Measurements from ENCODE around the gene C6orf89. TPM values are rescaled to one million over a fixed set of nuclear protein-coding genes. Genes with fewer than 3 reads are reported as not detected.
"Not testable (repeated sequence)": the region's sequence is repeated elsewhere in the genome, so short reads cannot be mapped to it uniquely, and the experiment has no call there.

C6orf89 gene
- total and polyA plus RNA-seq, 3 experiments from 2014 or later, result 37.4 to 51.6 (median 40.0) TPM

- H3K4me3 ChIP-seq (ENCODE audit: low read length), result no peak overlapping the region
- no peaks in the 10 kb centered on the region for H3K9me3 ChIP-seq (ENCODE audit: low read length)
- no peaks in the 10 kb centered on the region for H3K36me3 Mint-ChIP-seq
- no peak overlapping the region for H3K27ac ChIP-seq (ENCODE audit: low read depth, low read length)
- peaks cover 15 to 23% (median 21%) of the 10 kb centered on the region in 3 donors for H3K4me1 Mint-ChIP-seq
- H3K9me3 Mint-ChIP-seq, result no peaks in the 10 kb centered on the region
- peaks cover 3% of the 10 kb centered on the region in 2 donors for H3K27me3 Mint-ChIP-seq
- peaks cover 13% of the 10 kb centered on the region for H3K4me1 ChIP-seq (ENCODE audit: insufficient read depth, low read length)
- ChIA-PET CTCF (interaction anchor here (1.2 to 1.5 kb wide), 2 partner anchors 8 to 63 kb away, joined by 3 to 6 read pairs; no protein-coding TSS in a partner anchor), POLR2A (no interaction called here)
- H3K36me3 ChIP-seq (ENCODE audit: insufficient read depth, low read length), result no peaks in the 10 kb centered on the region
- peak; percentile 20 to 68 (median 25) for DNase-seq
- peak overlapping the region in 6 of 8 donors; percentile 3 to 52 (median 18) for H3K27ac Mint-ChIP-seq
- no peaks in the 10 kb centered on the region for H3K27me3 ChIP-seq (ENCODE audit: insufficient read depth, low read length, poor library complexity, severe bottlenecking)
- H3K4me3 Mint-ChIP-seq, result peak overlapping the region in 5 of 7 donors; percentile 31 to 48 (median 43)
Observed at GRCh38 chr6:36947570-36948351, 62.0 kb downstream of the C6orf89 start.

DNA sequence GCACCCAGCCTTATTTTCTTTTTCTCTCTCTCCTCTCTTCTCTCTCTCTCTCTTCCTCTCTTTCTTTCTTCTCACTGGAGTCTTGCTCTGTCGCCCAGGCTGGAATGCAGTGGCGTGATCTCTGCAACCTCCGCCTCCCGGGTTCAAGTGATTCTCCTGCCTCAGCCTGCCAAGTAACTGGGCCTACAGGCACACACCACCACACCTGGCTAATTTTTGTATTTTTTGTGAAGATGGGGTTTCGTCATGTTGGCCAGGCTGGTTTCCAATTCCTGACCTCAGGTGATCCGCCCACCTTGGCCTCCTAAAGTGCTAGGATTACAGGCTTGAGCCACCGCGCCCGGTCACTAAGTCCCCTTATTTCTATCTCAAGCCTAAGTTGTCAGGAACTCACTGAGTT lies 63.3 kb downstream of the C6orf89 start:
- Mint-ChIP-seq H3K4me3 (peak overlapping the region in 1 of 7 donors; percentile 59), H3K4me1 (peaks cover 22 to 35% (median 29%) of the 10 kb centered on the region in 3 donors), H3K27ac (peak overlapping the region in 1 of 8 donors; percentile 52)
- H3K9me3 Mint-ChIP-seq; H3K36me3 ChIP-seq (ENCODE audit: insufficient read depth, low read length); H3K4me3 ChIP-seq (ENCODE audit: low read length); H3K27ac ChIP-seq (ENCODE audit: low read depth, low read length); H3K27me3 ChIP-seq (ENCODE audit: insufficient read depth, low read length, poor library complexity, severe bottlenecking); POLR2A ChIA-PET; DNase-seq; H3K27me3 Mint-ChIP-seq; H3K9me3 ChIP-seq (ENCODE audit: low read length); CTCF ChIA-PET; H3K36me3 Mint-ChIP-seq: not testable (repeated sequence)
- peaks cover 21% of the 10 kb centered on the region for H3K4me1 ChIP-seq (ENCODE audit: insufficient read depth, low read length)

- CTCF ChIA-PET, result no interaction called here
- no peak overlapping the region for H3K4me3 ChIP-seq (ENCODE audit: low read length)
- no peaks in the 10 kb centered on the region for H3K36me3 ChIP-seq (ENCODE audit: insufficient read depth, low read length)
- peaks cover 27 to 40% (median 35%) of the 10 kb centered on the region in 3 donors for H3K4me1 Mint-ChIP-seq
- no peak overlapping the region for H3K4me3 Mint-ChIP-seq
- H3K27ac Mint-ChIP-seq, result peak overlapping the region in 1 of 8 donors; percentile 38
- H3K4me1 ChIP-seq (ENCODE audit: insufficient read depth, low read length), result peaks cover 27% of the 10 kb centered on the region
- no peak overlapping the region for H3K27ac ChIP-seq (ENCODE audit: low read depth, low read length)
- no peaks in the 10 kb centered on the region for H3K36me3 Mint-ChIP-seq
- H3K27me3 ChIP-seq (ENCODE audit: insufficient read depth, low read length, poor library complexity, severe bottlenecking), result no peaks in the 10 kb centered on the region
- H3K27me3 Mint-ChIP-seq, result no peaks in the 10 kb centered on the region
- H3K9me3 Mint-ChIP-seq, result no peaks in the 10 kb centered on the region
- POLR2A ChIA-PET, result no interaction called here
- no peaks in the 10 kb centered on the region for H3K9me3 ChIP-seq (ENCODE audit: low read length)
- no peak for DNase-seq
Observed at GRCh38 chr6:36949636-36950035, 63.9 kb downstream of the C6orf89 start.

DNA sequence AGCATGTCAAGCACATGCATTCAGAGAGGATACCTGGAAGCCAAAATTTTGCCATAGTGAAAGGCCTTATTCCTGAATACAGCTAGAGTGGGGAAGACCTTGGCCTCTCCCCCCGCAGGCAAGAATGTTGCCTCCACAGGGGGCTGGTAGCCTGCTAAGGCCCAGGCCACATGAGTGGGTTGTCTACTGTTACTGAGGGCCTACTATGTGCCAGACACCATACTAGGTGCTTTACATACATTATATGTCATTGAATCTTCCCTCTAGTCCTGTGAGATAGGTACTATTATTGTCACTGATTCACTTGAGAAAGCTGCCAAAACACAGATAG lies 68.1 kb downstream of the C6orf89 start:
- Mint-ChIP-seq H3K4me1 (peaks cover 40 to 58% (median 49%) of the 10 kb centered on the region in 3 donors), H3K4me3 (peak overlapping the region in 6 of 7 donors; percentile 45 to 89 (median 79)), H3K9me3 (no peaks in the 10 kb centered on the region), H3K27ac (peak overlapping the region in 4 of 8 donors; percentile 11 to 61 (median 52)), H3K36me3 (no peaks in the 10 kb centered on the region), H3K27me3 (no peaks in the 10 kb centered on the region)
- H3K4me3 ChIP-seq (ENCODE audit: low read length), result peak overlapping the region; percentile 52
- no peaks in the 10 kb centered on the region for H3K9me3 ChIP-seq (ENCODE audit: low read length)
- no peak for DNase-seq
- ChIA-PET CTCF (interaction anchor here (1.2 kb wide), 1 partner anchor 64 kb away, joined by 4 read pairs; no protein-coding TSS in a partner anchor), POLR2A (no interaction called here)
- no peaks in the 10 kb centered on the region for H3K36me3 ChIP-seq (ENCODE audit: insufficient read depth, low read length)
- no peaks in the 10 kb centered on the region for H3K27me3 ChIP-seq (ENCODE audit: insufficient read depth, low read length, poor library complexity, severe bottlenecking)
- no peak overlapping the region for H3K27ac ChIP-seq (ENCODE audit: low read depth, low read length)
- H3K4me1 ChIP-seq (ENCODE audit: insufficient read depth, low read length), result peaks cover 30% of the 10 kb centered on the region

DNA sequence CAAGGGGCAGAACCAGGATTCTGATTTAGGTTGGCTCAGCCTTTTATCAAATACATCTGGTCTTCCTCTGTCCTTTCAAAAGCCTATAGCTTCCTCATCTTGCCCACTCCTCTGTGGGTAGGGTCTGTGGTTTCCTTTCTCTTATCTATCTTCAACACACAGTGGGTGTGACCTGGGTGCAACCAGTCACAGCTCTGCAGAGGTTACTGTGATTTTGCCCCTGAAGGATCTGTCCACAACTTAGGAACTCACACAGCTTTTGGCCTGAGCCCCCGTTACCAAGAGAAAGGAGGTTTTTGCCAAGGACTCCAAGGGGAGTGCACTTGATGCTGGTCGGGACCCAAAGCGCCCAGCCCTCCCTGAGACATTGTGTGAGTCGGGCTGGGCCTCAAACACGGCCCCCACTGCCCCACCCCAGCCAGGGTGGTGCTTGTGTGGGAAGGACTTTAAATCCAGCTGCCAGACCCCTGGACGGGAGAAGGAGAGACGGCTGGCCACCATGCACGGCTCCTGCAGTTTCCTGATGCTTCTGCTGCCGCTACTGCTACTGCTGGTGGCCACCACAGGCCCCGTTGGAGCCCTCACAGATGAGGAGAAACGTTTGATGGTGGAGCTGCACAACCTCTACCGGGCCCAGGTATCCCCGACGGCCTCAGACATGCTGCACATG lies 68.6 kb downstream of the C6orf89 start, which contains the start of gene PI16:
TSS of gene PI16 (plus strand) at position 477 of the 670 bp plus-strand sequence. CDS start at position 500, 23 bp downstream.
- Histone ChIP-seq H3K27me3 (ENCODE audit: insufficient read depth, low read length, poor library complexity, severe bottlenecking) (no peaks in the 10 kb centered on the region), H3K9me3 (ENCODE audit: low read length) (no peaks in the 10 kb centered on the region), H3K4me1 (ENCODE audit: insufficient read depth, low read length) (peaks cover 30% of the 10 kb centered on the region), H3K4me3 (ENCODE audit: low read length) (peak within 1 kb of the TSS; percentile 52), H3K36me3 (ENCODE audit: insufficient read depth, low read length) (no peaks in the 10 kb centered on the region), H3K27ac (ENCODE audit: low read depth, low read length) (no peak within 1 kb of the TSS)
- ChIA-PET POLR2A (no interaction called here), CTCF (interaction anchor here (0.8 to 1.2 kb wide), 2 partner anchors 9 to 64 kb away, joined by 3 to 4 read pairs; no protein-coding TSS in a partner anchor)
- DNase-seq, result peak in 1 of 5 donors; percentile 15
- Mint-ChIP-seq H3K27ac (peak within 1 kb of the TSS in 6 of 8 donors; percentile 48 to 88 (median 68)), H3K27me3 (no peaks in the 10 kb centered on the region), H3K4me3 (peak within 1 kb of the TSS; percentile 45 to 89 (median 76)), H3K9me3 (no peaks in the 10 kb centered on the region), H3K36me3 (no peaks in the 10 kb centered on the region), H3K4me1 (peaks cover 38 to 57% (median 44%) of the 10 kb centered on the region in 3 donors)

GRCh38 chr6:36955136-36955535 lies 69.4 kb downstream of the C6orf89 start:
- H3K27me3 ChIP-seq (ENCODE audit: insufficient read depth, low read length, poor library complexity, severe bottlenecking), result no peaks in the 10 kb centered on the region
- Mint-ChIP-seq H3K4me3 (peak overlapping the region; percentile 45 to 89 (median 76)), H3K9me3 (no peaks in the 10 kb centered on the region), H3K36me3 (no peaks in the 10 kb centered on the region), H3K27ac (peak overlapping the region in 4 of 8 donors; percentile 54 to 88 (median 67)), H3K27me3 (no peaks in the 10 kb centered on the region), H3K4me1 (peaks cover 39 to 56% (median 44%) of the 10 kb centered on the region in 3 donors)
- peak overlapping the region; percentile 52 for H3K4me3 ChIP-seq (ENCODE audit: low read length)
- no peak overlapping the region for H3K27ac ChIP-seq (ENCODE audit: low read depth, low read length)
- DNase-seq, result no peak
- ChIA-PET CTCF (interaction anchor here (0.6 to 1.2 kb wide), 3 partner anchors 9 to 196 kb away, joined by 3 read pairs; no protein-coding TSS in a partner anchor), POLR2A (no interaction called here)
- no peaks in the 10 kb centered on the region for H3K36me3 ChIP-seq (ENCODE audit: insufficient read depth, low read length)
- no peaks in the 10 kb centered on the region for H3K9me3 ChIP-seq (ENCODE audit: low read length)
- H3K4me1 ChIP-seq (ENCODE audit: insufficient read depth, low read length), result peaks cover 33% of the 10 kb centered on the region

DNA sequence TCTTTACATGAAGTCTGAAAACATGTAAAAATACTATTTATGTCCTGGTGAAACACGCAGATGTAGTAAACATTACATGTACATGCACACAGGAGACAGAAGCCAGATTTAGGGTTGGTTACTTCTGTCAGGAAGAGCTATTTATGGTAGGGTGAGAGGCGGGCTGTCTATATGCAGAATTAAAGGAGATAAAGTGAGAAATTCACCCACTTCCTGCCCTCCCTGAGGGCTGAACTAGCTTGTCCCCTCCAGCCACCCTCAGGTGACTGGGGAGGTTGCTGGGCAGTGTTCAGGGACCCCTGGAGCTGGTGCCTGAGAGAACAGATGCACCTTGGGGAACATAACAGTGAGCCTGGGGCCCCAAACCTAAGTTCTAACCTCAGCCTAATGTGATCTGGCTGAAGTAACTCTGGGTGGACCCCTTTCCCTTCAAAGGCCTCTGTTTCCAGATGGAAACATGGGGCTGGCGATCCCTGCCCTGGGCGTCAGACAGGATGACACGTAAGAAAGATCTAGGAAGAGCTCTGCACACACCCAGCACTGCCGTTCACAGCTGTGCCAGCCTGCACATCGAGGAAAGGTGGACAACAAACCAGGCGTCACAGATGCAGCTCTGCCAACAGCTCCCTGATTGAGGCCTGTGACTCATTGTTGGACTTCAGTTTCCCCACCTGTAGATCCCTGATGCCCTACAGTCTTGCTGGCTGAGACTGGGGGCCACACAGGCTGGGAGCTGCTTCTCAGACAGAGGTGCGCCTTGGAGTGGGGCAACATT lies 70.1 kb downstream of the C6orf89 start:
- Mint-ChIP-seq H3K4me1 (peaks cover 41 to 63% (median 51%) of the 10 kb centered on the region in 3 donors), H3K27ac (peak overlapping the region in 5 of 8 donors; percentile 29 to 88 (median 59)), H3K4me3 (peak overlapping the region; percentile 45 to 84 (median 76)), H3K9me3 (no peaks in the 10 kb centered on the region), H3K36me3 (no peaks in the 10 kb centered on the region), H3K27me3 (no peaks in the 10 kb centered on the region)
- Histone ChIP-seq H3K4me3 (ENCODE audit: low read length) (peak overlapping the region; percentile 15), H3K27ac (ENCODE audit: low read depth, low read length) (no peak overlapping the region), H3K9me3 (ENCODE audit: low read length) (no peaks in the 10 kb centered on the region), H3K4me1 (ENCODE audit: insufficient read depth, low read length) (peaks cover 35% of the 10 kb centered on the region), H3K27me3 (ENCODE audit: insufficient read depth, low read length, poor library complexity, severe bottlenecking) (no peaks in the 10 kb centered on the region), H3K36me3 (ENCODE audit: insufficient read depth, low read length) (no peaks in the 10 kb centered on the region)
- POLR2A ChIA-PET, result no interaction called here
- no peak for DNase-seq
- CTCF ChIA-PET, result interaction anchor here (0.6 to 1.5 kb wide), 4 partner anchors 8 to 197 kb away, joined by 3 to 6 read pairs (median 4); no protein-coding TSS in a partner anchor

Measured in CD8-positive, alpha-beta memory T cell (primary cell).